ENCODE results near the gene MMP8.

DNA sequence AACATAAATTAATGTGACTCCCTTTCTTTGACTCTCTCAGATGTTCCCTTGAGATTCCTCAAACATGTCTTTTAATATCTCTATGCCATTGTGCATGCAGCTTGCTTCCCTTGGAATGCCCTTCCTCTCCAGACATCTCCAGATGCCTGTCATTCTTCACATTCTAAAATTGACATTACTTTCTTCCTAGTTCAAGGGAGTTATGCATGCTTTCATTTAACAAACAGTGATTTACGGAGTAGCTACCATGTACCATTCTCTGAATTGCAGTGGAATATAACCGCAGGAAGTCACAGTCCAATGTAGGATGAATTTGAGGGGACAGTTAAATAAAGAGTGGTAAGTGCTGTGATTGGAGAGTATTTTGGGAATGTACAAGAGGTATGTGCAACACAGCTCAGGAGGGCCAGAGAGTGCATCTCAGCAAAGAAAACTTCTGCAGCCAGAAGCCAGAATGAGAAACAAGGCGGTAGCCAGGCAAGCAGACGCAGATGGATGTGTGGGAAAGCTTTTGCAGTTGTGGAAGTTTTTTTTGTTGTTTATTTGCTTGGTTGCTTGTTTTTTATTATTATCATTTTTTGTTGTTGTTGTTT lies 37.0 kb upstream of the MMP8 start:
- TF ChIP-seq CTCF (conservative IDR thresholded peaks at IDR 0.05; ENCODE audit: low read length) (no peak), EZH2phosphoT487 (IDR thresholded peaks at IDR 0.05; ENCODE audit: borderline replicate concordance) (no peak)
